ENCODE measurements around the gene MTMR1. TPM values are rescaled to one million over a fixed set of nuclear protein-coding genes. Genes with fewer than 3 reads are reported as not detected.

Gene MTMR1
- polyA plus RNA-seq, 1 donor from 2014 or later, result 34.7 TPM

DNA sequence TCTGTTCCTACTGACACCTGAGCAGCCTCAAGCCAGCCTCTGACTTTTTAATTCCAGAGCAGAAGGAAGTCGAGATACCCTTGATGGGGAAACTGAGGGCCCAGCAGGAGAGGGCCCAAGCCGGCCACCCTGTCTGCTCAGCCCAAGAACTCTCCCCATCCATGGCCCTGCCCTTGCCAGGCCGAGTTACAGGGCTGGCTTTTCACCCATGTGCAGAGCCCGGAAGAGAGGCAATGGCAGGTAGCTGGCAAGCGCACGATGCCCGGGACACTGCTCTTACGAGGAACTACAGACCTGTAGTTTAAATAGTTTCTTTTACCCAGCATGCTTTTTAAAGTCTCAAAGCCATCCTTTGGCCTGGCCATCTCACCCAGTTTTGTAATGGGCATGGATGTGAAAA is 79.9 kb downstream of the MTMR1 start:
- Histone ChIP-seq H3K36me3 (ENCODE audit: insufficient read depth, low read length) (no peaks in the 10 kb centered on the region), H2AFZ (ENCODE audit: low read depth, low read length) (no peak overlapping the region)

GRCh38 chrX:150773634-150774033 is 80.4 kb downstream of the MTMR1 start:
- Histone ChIP-seq H4K20me1 (ENCODE audit: insufficient read depth) (no peaks in the 10 kb centered on the region), H3K27ac (ENCODE audit: low read length) (no peak overlapping the region), H3K9ac (ENCODE audit: low read length) (no peak overlapping the region), H3K79me2 (replicated peaks; ENCODE audit: insufficient read depth, low read length) (no peaks in the 10 kb centered on the region), H3F3A (ENCODE audit: insufficient read depth, low read length, poor library complexity, severe bottlenecking) (no peaks in the 10 kb centered on the region), H2AFZ (ENCODE audit: low read depth, low read length) (no peak overlapping the region), H3K4me2 (ENCODE audit: low read length) (no peak overlapping the region), H3K4me3 (ENCODE audit: low read length) (no peak overlapping the region), H3K9me2 (ENCODE audit: insufficient read depth, low read length) (no peaks in the 10 kb centered on the region), H3K36me3 (ENCODE audit: insufficient read depth, low read length) (no peaks in the 10 kb centered on the region), H3K27me3 (ENCODE audit: insufficient read depth, low read depth, low read length) (no peaks in the 10 kb centered on the region), H3K9me3 (ENCODE audit: low read length) (no peaks in the 10 kb centered on the region)
- no peak for TF ChIP-seq TAF1 (IDR thresholded peaks at IDR 0.05; ENCODE audit: low read depth)
- no peak for TF ChIP-seq POLR2AphosphoS5 (IDR thresholded peaks at IDR 0.05)
- TF ChIP-seq SMC3 (conservative IDR thresholded peaks at IDR 0.05; ENCODE audit: poor library complexity), result no peak
- no peak for TF ChIP-seq RAD21 (conservative IDR thresholded peaks at IDR 0.05)
- TF ChIP-seq EP300 (conservative IDR thresholded peaks at IDR 0.05; ENCODE audit: poor library complexity, severe bottlenecking), result no peak
- no peak for TF ChIP-seq EZH2 (IDR thresholded peaks at IDR 0.05; ENCODE audit: borderline replicate concordance, insufficient read depth, low read length, poor library complexity, severe bottlenecking)
- TF ChIP-seq MXI1 (conservative IDR thresholded peaks at IDR 0.05; ENCODE audit: poor library complexity, severe bottlenecking), result no peak
- TF ChIP-seq REST (IDR thresholded peaks at IDR 0.05; ENCODE audit: borderline replicate concordance), result no peak

More for the DNA sequence above, 79.9 kb downstream of the MTMR1 start:
- no peaks in the 10 kb centered on the region for H3F3A ChIP-seq (ENCODE audit: insufficient read depth, low read length, poor library complexity, severe bottlenecking)
- no peak overlapping the region for H3K4me2 ChIP-seq (ENCODE audit: low read length)
- H3K9me3 ChIP-seq (ENCODE audit: low read length), result no peaks in the 10 kb centered on the region
- no peak overlapping the region for H3K9ac ChIP-seq (ENCODE audit: low read length)
- H3K4me3 ChIP-seq (ENCODE audit: low read length), result no peak overlapping the region
- H3K27me3 ChIP-seq (ENCODE audit: insufficient read depth, low read depth, low read length), result no peaks in the 10 kb centered on the region
- no peaks in the 10 kb centered on the region for H4K20me1 ChIP-seq (ENCODE audit: insufficient read depth)
- TF ChIP-seq POLR2AphosphoS5 (IDR thresholded peaks at IDR 0.05) (no peak), EP300 (conservative IDR thresholded peaks at IDR 0.05; ENCODE audit: poor library complexity, severe bottlenecking) (no peak), TAF1 (IDR thresholded peaks at IDR 0.05; ENCODE audit: low read depth) (no peak), REST (IDR thresholded peaks at IDR 0.05; ENCODE audit: borderline replicate concordance) (no peak), RAD21 (conservative IDR thresholded peaks at IDR 0.05) (no peak), MXI1 (conservative IDR thresholded peaks at IDR 0.05; ENCODE audit: poor library complexity, severe bottlenecking) (no peak), CTCF (IDR thresholded peaks at IDR 0.05; ENCODE audit: poor library complexity, severe bottlenecking) (no peak), SMC3 (conservative IDR thresholded peaks at IDR 0.05; ENCODE audit: poor library complexity) (no peak), EZH2 (IDR thresholded peaks at IDR 0.05; ENCODE audit: borderline replicate concordance, insufficient read depth, low read length, poor library complexity, severe bottlenecking) (no peak)
- H3K79me2 ChIP-seq (replicated peaks; ENCODE audit: insufficient read depth, low read length), result no peaks in the 10 kb centered on the region
- no peak overlapping the region for H3K27ac ChIP-seq (ENCODE audit: low read length)
- H3K9me2 ChIP-seq (ENCODE audit: insufficient read depth, low read length), result no peaks in the 10 kb centered on the region

All from neural cell (in vitro differentiated cells).